GM21576 (cell line): ENCODE data around the gene PSEN1.
A peak's percentile ranks its signal among the peaks of the same experiment; 100 is the strongest.

Experiments
- ATAC-seq: cut with Tn5 transposase; IDR thresholded peaks from one replicate; pipeline ENCODE4 v1.9.1; 2021; ENCODE audit warnings: mild to moderate bottlenecking, moderate library complexity; ENCODE audit not compliant: unreplicated experiment

The PSEN1 gene

GRCh38 chr14:73264885-73265720, 128.8 kb downstream of the PSEN1 start:
- no peak for ATAC-seq

DNA sequence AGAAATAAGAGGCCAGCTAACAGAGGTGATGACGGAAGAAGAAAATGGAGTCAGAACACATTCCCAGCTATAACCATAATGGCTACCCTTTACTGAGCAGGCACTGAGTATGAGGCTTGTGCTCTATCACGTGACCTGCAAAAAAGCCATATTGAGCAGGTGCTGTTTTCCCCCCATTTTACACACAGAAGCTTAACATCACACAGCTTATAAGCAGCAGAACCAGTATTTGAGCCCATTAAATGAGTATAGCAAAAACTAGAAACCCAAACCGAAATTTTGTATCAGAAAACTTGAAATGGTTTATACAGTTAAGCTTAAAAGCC, 129.4 kb downstream of the PSEN1 start:
- no peak for ATAC-seq

- no peak for ATAC-seq
Measured at GRCh38 chr14:73266317-73266716, 130.0 kb downstream of the PSEN1 start.

DNA sequence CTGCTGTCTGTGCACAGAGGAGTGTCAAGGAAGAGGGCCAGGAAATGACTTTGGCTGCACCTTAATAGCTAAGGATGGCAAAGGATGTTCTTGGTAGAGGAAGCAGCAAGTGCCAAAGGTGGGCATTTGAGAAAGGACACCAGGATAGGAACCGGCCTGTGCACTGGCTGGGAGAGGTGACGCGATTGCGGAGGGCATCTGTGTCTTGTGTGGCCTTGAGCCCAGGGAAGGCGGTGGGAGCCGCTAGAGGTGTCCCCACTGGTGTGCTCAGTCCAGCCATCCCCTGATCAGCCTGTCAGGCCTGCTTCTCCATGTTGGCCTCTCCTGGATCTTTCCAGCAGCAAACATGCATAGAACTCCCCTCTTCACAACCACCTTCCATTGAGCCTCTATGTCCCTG, 131.2 kb downstream of the PSEN1 start:
- ATAC-seq: no peak

DNA sequence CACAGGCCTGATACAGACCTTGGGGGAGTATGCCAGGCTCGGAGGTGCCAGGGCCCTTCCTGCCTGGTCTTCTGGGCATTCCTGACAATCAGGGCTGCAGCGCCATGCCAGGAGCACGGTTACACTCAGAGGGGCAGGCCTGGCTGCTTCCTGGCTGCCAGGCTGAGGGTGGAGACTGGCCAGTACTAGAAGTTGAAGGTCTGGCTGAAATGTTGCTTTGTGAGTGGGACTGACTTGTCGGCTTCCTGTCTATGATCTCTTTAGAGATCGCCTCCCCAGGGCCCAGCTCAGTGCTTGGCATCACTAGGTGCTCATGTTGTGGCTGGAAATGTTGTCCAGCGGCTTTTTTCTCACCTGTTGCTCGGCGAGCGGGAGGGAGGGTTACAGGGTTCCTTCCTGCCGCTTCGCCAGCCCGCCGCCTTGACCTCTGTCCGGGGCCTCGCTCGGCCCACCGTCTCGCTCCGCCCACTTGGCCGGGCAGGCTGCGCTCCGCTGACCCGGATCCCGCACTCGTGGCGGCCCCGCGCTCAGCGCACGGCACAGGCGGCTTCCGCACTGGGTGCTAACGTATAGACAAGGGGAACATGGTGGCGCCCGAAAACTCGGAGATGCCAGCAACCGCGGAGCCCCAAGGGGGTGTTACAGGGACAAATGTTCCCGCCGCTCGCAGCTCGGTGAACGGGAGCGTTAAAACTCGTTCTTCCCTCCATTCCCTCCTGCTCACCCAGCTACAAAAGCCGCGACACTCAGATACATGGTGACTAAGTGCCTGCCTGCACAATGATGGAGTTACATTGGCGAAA, 133.6 kb downstream of the PSEN1 start:
- ATAC-seq: peak; percentile 49

GRCh38 chr14:73272393-73272792, 136.1 kb downstream of the PSEN1 start:
- no peak for ATAC-seq
